ENCODE results near the gene FAM200C.
A peak's percentile ranks its signal among the peaks of the same experiment; 100 is the strongest.

The FAM200C gene

DNA sequence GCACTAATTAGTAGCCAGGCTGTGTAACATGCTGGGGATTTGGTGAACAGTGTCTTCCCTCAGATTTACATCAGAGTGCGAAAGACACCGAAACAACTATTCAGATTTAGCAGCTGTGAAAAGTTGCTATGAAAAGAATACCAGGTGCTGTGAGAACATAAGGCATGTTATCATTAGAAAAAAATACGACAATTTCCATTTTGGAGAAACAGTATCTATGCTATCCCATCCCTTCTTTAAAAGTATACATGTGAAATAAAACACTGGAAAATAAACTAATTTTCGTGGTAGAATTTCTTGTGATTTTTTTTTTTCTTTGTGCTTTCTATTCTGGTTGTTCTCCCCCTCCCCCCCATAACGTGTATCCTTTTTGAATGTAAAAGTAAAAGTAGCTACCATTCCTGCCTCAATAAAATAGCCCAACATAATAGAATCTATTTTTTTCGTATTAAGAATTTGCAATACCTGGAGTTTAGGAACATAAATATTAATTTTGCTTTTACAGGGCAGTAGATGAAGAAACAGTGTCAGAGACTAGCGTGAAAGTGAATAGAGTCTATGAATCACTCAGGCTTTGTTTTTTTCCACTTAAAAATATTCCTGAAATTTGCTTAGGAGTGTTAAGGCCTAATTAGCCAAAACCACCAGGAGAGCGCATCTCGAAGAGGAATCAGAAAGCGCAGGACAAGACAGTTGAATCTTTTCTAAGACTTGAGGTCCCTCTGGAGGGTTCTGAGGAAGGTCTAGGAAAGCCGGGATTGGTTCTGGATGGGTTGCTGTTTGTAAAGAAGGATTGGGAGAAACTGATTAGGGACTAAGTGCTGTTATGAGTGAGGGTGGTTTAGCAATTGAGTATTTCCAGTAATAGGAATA is 19.8 kb upstream of the FAM200C start:
- no peak for DNase-seq (ENCODE audit: low read depth)

DNA sequence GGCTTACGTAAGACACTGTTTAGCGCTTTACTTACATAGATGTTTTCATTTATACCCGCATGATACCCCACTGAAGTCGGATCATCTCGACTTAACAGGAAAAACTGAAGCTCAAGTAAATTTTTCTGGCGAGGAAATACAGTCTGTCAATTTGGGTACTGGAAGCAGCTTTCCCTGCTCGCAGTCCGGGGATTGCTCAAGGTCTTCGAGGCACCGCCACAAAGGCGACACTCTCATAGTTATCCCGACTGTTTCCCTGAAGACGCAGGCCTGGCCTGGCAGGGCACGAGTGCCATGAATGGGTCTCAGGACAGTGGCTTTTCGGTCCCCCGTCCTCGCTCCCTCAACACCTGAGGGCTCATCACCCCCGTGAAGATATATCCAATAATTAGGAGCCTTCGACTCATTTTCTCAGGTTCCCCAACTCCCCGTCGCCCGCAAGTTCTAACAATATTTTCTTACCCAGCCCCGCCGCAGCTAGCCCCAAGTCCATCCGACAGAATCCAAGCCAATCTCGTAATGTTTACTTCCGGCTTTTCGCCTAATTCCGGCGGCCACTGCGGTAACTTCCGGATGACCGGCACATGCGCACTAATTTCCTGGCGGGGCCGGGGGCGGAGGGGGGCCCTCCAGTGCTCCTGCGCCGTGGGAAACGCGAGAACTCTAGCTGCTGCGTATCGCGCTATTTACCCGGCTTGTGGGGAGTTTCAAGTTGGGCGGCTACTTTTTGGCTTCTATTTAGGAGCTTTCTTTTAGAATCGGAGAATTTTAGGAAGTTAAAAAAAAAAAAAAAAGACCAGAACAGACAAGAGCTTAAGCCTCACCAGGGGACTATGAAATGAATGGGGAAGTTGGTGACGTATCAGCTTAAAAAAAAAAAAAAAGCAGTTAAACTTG is 19.0 kb upstream of the FAM200C start, which contains the start of gene SLU7:
TSS of gene SLU7 (minus strand) at position 521 of the 897 bp plus-strand sequence. CDS start 3,787 bp downstream, outside the sequence.
- peak; percentile 88 for DNase-seq (ENCODE audit: low read depth)

DNA sequence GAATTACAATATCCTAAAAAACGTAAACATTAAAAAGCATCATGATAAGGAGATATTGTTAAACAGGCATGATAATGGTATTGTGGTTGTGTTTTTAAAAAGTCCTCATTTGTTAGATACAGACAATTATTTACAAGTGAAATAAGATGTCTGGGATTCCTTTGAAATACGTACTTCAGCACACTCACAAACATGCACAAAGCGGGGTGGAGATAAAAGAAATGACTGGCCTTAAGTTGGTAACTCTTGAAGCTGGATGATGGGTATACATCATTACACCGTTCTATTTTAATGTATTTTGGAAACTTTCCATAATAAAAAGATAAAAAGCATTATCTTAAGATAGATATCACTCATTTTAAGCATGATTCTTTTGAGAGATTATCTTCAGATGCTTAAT is 1.0 kb downstream of the FAM200C start:
- DNase-seq (ENCODE audit: low read depth), result no peak

DNA sequence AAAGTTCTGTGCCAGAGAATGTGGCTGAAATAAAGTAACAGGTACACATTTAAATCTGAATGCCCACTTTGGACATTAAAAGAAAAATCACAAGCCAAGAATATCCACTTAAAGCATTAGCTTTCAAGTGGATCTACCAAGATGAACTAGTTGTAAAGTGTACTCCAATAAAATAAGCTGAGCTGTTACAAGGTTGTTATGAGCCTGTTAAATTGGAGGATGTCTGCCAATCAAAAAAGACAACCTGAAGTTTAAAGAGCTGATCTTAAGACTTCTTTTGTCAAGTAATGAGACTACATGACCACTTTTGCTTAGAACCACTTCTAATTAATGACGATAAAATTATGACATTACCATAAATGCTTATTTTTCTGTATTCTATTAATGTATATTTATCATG is 2.4 kb downstream of the FAM200C start:
- no peak for DNase-seq (ENCODE audit: low read depth)

DNA sequence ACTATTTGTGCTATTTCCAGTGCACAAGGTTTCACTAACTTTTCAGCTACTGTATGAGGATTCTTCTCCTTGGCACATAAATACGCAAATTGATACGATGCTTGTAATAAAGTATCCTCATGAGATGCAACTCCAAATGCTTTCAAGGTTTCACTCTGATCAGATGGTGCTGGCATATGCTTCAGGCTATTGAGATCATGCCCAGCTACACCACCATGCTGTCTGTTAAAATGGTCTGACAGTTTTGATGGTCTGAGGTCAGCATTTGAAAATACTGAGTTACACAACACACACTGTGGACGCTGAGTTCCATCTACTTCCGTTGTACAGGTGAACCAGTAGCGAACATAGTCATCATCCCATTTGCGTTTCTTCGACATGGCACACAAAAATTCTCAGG is 4.7 kb downstream of the FAM200C start:
- DNase-seq (ENCODE audit: low read depth), result no peak

DNA sequence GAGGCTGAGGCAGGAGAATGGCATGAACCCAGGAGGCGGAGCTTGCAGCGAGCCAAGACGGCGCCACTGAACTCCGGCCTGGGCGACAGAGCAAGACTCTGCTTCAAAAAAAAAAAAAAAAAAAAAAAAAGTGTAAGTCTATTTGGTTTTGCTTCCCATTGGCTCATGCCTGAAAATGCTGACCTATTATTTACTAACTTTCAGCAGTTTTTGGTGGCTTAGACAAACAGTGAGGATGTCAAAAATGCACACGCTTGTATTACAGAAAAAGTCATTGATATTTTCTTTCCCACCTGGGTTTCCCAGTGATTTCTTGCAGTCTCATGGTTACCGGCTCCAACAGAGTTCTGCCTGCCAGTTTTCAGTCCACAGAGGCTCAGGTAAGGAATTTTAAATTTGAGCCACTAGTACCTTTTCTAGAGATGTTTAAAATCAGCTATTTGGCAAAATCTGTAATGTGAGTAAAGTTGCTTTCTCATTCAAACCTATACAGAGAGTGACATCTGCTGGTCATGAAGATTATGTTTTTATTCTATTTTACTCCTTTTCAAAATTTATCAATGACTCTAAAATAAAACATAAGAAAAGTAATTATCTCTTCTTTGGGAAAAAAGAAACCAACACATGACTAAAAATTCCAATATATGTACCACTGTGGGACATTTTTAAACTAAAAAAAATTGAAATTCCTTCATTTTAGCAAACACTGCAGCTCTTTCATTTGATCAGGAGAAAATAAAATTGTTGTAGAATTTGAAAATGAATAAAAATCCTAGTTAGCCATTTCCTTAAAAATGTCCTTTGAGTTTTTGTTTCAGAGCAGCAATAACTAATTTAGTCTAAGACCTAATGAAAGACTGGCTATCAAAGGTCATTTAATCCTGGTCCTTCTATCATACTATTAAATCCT is 8.8 kb downstream of the FAM200C start:
- DNase-seq (ENCODE audit: low read depth), result no peak

DNA sequence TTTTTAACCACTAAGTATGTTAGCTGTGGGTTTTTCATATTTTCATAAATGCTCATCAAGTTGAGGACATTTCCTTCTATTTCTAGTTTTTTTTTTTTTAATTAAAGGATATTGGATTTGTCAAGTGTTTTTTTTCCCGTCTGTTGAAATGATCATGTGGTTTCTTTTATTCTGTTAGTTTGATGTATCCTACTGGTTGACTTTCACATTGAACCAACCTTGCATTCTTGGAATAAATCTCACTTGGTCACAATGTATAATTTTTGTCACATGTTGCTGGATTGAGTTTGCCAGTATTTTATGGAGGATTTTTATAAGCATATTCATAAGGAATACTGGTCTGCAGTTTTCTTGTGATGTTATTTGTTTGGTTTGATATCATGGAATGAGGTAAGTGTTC is 12.4 kb downstream of the FAM200C start:
- no peak for DNase-seq (ENCODE audit: low read depth)

DNA sequence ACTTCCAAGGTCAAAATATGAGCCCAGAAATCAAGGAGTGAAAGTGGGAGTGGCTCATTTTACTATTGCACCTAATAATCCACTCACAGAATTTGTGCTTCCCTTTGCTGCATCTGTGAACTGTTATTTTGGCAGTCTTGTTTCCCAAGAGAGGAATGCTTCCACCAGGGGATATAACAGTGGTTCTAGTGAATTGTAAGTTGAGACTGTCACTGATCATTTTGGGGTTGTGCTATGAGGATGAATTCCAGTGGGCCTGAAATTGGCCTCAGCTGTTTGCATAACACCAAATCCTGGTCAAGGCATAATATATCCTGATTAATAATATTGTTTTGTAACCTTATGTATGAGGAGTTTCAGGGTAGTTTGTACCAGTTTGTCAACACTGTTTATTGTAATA is 14.4 kb downstream of the FAM200C start:
- DNase-seq (ENCODE audit: low read depth), result no peak

DNA sequence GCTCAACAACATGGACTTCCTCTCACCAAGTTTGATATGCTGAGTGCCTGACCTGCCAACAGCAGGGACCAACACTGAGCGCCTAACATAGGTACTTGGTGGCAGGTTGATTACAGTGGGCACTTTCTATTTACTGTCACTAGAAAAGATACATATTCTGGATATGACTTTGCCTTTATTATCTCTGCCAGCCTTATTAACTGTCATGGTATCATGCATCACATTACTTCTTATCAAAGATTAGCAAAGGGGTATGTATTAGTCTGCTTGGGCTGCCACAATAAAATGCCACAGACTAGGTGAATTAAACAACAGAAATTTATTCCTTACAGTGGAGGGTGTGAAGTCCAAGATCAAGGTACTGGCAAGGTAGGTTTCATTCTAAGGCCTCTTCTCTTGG is 15.2 kb downstream of the FAM200C start:
- DNase-seq (ENCODE audit: low read depth), result no peak

DNA sequence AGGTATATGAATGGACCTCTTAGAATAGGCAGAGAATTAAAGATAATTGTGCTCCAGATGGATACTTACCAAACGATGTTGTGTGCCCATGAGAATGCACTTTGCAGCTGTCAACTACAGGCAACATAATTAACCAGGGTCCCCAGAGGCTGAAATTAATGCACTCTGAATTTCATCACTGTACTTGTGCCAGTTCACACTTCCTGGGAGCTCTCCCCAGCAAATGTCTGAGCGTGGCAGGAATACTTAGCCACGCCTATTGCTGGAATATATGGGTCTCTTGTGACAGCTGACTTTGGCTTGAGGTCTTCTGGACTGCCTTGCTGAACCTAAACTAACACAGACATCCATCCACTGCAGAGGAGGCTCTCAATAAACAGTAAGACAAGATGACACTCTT is 17.5 kb downstream of the FAM200C start:
- no peak for DNase-seq (ENCODE audit: low read depth)

DNA sequence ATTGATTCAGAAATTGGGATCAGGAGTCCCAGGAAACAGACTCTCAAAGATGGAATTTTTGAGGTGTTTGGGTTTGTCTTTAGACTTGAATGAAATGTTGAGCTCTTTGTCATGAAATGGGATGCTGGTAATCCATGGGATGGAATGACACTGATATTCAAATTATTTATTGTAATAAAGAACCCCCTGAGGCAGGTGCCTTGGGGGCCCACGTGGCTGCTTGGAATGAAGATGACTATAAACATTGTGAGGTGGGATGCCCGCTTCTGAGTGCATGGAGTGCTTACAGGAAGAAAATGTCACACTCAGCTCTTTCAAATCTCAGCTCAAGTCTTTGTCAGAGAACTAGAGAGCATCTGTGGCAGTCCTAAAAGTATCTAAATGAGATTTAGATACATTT is 19.8 kb downstream of the FAM200C start:
- DNase-seq (ENCODE audit: low read depth), result no peak

DNA sequence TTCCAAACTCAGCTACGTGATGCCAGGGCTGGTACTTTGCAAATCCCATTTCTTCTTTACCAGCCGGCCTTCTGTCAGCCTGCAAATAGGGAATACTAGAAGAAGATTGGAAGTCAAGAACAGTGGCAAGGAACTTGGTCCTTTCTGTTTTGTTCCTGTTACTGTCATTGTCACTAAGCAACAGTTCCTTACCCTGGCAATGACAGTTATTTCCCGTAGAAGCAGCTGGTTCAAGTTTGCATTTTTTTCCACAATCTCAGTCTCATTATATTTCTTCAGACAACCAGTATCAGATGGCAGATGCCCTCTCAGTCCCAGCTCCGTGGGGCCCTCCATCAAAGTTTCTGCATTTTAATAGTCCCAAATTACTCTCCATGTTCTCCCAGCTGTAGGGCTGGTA is 20.3 kb downstream of the FAM200C start:
- no peak for DNase-seq (ENCODE audit: low read depth)

DNA sequence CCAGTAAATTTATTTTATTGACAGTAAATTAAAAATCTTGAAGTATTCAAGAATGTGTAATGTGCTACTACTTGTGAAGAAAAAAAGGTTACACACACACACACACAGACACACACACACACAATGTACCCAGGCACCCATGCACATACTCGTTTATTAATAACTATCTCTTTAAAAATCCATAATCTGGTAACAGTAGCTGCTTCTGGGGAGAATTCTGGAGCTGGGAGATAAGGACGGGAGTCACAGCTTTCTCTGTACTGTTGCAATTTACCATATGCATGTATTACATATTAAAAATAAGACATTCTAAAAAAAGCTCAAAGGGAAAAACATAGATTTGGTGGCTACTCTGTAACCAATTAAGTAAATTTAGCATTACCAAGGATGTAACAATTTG is 21.5 kb downstream of the FAM200C start:
- DNase-seq (ENCODE audit: low read depth), result no peak

DNA sequence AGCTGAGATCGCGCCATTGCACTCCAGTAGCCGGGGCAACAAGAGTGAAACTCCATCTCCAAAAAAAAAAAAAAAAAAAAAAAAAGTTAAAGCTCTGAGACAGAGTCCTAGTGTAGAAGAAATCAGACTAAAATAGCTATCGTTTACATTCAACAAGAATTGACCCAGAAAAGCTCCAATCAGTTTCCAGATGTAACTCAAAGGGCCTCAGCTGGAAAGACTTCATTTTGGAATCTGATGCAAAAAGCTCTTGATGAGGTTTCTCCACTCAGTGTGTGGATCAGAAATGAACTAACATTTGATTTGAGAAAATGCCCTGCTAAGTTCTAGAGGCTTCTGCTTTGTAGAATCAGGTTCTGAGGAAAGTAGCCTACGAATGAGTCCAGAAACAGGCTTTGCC is 22.2 kb downstream of the FAM200C start:
- no peak for DNase-seq (ENCODE audit: low read depth)

DNA sequence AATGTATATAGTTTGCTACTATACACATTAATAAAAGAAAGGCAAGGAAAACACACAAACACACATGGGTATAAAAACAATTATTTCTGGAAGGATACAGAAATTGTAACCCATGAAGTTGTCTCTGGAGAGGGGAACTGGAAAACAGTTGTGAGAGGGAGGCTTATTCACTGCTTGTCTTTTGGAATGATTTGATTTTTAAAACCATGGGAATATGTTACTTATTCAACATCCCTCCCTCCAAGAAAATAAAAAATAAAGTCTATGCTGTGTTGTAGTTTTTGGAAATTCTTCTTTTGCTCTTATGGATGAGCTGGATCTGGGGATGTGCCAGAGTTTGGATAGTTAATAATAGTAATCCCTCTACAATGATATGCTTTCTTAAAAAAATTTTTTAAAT is 23.4 kb downstream of the FAM200C start:
- no peak for DNase-seq (ENCODE audit: low read depth)

DNA sequence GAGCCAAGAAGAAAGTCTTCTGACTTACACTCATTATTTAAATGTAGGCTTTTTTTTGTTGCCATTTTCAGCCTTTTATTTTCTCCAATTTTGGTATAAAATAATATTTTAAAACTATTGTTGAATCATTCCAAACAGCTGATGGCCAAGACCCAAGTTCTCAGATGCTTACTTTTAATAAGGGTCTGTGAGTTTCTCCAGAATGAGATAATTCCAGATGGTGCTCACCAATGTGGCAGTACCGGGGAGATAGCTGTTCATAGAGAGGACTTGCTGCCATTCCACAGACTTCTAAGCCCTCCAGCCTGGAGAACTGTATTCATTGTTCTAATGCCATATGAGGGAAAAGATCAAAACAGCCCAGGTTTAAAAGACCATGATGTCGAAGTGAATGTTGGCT is 24.2 kb downstream of the FAM200C start:
- no peak for DNase-seq (ENCODE audit: low read depth)

DNA sequence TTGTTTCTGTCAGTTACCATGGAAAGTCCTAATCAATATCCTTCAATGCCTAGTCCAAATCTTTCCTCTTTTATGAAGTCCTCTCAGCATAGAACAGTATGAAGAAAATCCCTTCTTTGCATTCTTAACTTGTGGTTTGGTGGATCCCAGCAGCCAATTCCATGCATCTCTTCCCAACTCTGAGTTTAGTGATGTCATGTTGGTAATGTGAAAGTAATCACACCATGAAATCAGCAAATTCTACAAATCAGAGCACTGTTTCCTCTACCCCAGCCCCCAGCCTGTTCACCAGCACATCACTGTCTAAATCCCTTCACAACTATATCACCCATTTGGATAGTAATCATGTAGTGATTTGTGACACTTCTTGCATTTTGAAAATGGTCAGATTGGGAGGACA is 24.7 kb downstream of the FAM200C start:
- no peak for DNase-seq (ENCODE audit: low read depth)

DNA sequence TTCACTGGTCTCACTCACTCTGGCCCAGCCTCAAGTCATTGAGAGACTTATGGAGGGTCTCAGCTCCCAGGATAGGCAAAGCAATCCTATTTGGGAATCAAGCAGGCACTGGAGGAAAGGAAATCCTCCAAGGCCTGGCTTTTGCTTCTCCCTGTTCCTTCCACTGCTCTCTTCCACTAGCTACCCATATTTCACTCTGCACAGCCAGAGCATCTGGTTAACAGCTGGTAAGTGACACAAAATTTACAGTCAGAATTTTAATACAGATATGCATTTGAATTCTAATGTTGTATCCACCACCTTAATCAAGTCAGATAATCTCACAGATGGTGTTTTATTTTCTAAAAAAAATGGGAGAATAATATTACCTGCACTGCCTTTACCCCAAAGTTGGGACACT is 28.6 kb downstream of the FAM200C start:
- DNase-seq (ENCODE audit: low read depth), result no peak

DNA sequence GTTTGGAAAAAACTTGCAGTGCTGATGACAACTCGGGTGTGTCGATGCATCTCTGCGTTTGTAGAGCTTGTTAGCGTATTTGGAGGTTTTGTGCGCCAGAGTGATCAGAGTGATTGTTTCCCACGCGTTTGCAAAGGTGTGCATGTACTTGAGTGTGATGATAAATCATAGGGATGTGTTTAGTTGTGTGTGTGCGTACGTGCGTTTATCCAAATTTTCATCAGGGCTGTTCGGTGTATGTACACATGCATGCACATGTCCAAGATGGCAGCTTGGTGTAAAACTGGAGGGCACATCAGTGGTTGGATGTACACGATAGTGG is 29.2 kb downstream of the FAM200C start:
- no peak for DNase-seq (ENCODE audit: low read depth)

DNA sequence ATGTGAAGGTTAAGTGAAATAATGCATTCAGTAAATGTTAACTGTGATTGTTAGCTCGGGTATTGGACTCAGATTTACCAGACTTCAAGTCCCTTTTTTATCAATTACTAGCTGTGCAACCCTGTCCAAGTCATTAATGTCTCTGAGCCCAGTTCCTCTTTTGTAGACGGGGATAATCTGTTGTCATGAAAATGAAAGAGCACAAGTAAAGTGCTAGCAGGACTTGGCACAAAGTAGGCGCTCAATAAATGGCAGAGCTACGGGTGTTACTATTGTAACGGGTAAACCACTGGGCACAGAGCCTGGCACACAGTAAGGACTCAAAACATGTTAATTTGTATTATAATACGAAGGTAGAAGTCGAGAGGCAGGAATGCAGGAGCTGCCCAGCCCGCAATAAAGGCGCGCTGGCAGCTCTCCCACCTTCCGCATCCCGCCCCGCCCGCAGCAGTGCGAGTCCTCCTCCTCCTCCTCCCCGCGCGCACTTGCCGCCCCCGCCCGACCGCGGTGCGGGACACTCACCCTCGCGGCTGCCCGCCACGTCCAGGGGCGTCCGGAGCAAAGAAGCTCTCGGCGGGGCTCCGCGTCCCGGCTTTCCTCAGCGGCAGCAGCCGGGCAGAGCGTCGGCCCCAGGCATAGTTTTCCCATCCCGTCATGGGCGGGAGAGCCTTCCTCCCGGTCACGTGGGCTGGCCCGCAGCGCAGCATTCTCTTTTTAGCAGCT is 29.7 kb downstream of the FAM200C start, which contains the start of gene C1QTNF2:
TSS of gene C1QTNF2 (minus strand) at position 637 of the 723 bp plus-strand sequence. CDS start 15,615 bp downstream, outside the sequence.
- no peak for DNase-seq (ENCODE audit: low read depth)

DNA sequence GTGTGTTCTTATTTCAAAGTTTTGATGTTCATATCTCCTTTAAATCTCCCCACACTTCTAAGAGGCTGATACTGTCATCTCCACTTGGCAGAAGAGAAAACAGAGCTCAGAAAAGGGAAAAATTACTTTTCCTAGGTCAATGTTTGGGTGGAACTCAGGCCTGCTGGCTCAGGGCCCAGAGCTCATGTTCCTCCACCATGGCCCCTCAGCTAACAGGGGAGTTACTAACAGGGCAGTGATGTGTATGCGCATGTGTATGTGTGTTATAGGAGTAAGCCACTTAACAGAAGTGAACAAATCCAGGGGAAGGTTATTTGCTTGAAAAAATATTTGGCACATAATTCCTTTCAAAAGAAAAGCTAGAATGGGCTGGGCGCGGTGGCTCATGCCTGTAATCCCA is 32.0 kb downstream of the FAM200C start:
- DNase-seq (ENCODE audit: low read depth), result no peak

Data from stimulated activated CD4-positive, alpha-beta T cell treated with anti-CD3 and anti-CD28 coated beads, Interleukin-2, amount 100 ng/mL, for 4 hours (primary cell).